SU-DHL-6 (cell line): Measurements from ENCODE around the gene HOMEZ.
"Not testable (repeated sequence)": the region's sequence is repeated elsewhere in the genome, so short reads cannot be mapped to it uniquely, and the experiment has no call there.

ENCODE experiments used
- EZH2phosphoT487 ChIP-seq: fragments of 200-600 bp; sonication (generic), shearing (Covaris generic); conservative IDR thresholded peaks from 2 replicates; pipeline ENCODE4 v1.6.1; 2018; ENCODE audit warnings: mild to moderate bottlenecking, antibody characterized with exemption, low read length, moderate library complexity, mixed read lengths
- TF ChIP-seq, protein P1 (sequence below): fragments of 200-600 bp; sonication (generic); IDR thresholded peaks from one replicate; pipeline ENCODE4 v1.5.1; 2017; ENCODE audit warnings: antibody characterized with exemption, mild to moderate bottlenecking, low read length, moderate library complexity; ENCODE audit not compliant: insufficient read depth, poor library complexity, severe bottlenecking

DNA sequence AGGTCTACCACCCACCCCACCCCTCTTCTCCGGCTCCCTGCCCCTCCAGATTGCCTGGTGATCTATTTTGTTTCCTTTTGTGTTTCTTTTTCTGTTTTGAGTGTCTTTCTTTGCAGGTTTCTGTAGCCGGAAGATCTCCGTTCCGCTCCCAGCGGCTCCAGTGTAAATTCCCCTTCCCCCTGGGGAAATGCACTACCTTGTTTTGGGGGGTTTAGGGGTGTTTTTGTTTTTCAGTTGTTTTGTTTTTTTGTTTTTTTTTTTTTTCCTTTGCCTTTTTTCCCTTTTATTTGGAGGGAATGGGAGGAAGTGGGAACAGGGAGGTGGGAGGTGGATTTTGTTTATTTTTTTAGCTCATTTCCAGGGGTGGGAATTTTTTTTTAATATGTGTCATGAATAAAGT lies 39.8 kb upstream of the HOMEZ start:
- TF ChIP-seq, protein P1, sequence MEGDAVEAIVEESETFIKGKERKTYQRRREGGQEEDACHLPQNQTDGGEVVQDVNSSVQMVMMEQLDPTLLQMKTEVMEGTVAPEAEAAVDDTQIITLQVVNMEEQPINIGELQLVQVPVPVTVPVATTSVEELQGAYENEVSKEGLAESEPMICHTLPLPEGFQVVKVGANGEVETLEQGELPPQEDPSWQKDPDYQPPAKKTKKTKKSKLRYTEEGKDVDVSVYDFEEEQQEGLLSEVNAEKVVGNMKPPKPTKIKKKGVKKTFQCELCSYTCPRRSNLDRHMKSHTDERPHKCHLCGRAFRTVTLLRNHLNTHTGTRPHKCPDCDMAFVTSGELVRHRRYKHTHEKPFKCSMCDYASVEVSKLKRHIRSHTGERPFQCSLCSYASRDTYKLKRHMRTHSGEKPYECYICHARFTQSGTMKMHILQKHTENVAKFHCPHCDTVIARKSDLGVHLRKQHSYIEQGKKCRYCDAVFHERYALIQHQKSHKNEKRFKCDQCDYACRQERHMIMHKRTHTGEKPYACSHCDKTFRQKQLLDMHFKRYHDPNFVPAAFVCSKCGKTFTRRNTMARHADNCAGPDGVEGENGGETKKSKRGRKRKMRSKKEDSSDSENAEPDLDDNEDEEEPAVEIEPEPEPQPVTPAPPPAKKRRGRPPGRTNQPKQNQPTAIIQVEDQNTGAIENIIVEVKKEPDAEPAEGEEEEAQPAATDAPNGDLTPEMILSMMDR, result not testable (repeated sequence)
- TF ChIP-seq EZH2phosphoT487, result not testable (repeated sequence)
